Right ventricle myocardium superior (tissue), 1 donor: ENCODE results near the gene SKI. TPM values are rescaled to one million over a fixed set of nuclear protein-coding genes. Genes with fewer than 3 reads are reported as not detected.

ENCODE experiments used
- ATAC-seq: fragments of 200-7000 bp; cut with Tn5 transposase; one replicate; pipeline ENCODE4 v1.9.1; 2020; ENCODE audit warnings: mild to moderate bottlenecking; ENCODE audit not compliant: poor library complexity
- DNase-seq: peaks from one replicate; pipeline ENCODE4 v3.0.0-alpha.2; 2020
- intact Hi-C: fragments of 100-400 bp; cut with DNase I; formaldehyde crosslinking; loops from one replicate; pipeline ENCODE4 v1.11.2; 2022
- total RNA-seq: library from RNA; stranded (reverse); fragmentation: NEBNext Ultra II Directional; extraction: Animal tissue kit (Norgen Biotek cat#: 25700); gene quantifications from one replicate; pipeline ENCODE4 v1.2.1, GENCODE V29; 2021
- donor health status: DM: no; HTN: yes; CAD: no; lungs with severe emphysema.

SKI gene
- total RNA-seq, 1 donor from 2014 or later: 35.1 TPM

DNA sequence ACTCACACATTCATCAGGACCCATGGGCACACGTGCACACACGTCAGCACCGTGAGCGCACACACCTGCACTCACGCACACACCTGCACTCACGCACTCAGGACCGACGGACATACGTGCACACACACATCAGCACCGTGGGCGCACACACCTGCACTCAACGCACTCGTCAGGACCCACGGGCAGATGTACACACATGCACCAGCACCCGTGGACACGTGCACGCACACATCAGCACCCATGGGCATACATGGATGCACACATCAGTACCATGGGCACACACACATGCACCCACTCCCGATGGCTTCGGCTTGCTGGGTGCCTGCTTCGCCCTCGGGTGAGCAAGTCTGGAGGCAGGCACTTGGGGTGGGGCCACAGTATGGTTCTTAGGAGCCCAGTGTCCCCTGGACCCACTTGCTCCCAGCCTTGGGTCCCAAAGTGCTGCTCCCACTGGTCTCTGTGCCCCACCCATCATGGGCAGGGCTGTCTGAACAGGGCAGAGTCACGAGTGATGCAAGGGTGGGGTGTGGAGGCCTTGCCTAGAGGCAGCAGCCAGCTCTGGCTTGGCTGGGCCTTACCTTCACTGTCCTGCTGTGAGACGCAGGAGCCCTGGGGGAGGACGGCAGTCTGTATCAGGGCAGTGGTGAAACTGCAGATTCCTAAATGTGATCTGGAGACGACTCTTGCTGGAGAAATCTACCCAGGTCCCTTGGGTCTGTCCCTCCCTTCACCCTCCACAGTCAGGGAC is 49.8 kb downstream of the SKI start:
- intact Hi-C loops: no loop called here
- DNase-seq: peak; percentile 60
- ATAC-seq: peak; percentile 24

DNA sequence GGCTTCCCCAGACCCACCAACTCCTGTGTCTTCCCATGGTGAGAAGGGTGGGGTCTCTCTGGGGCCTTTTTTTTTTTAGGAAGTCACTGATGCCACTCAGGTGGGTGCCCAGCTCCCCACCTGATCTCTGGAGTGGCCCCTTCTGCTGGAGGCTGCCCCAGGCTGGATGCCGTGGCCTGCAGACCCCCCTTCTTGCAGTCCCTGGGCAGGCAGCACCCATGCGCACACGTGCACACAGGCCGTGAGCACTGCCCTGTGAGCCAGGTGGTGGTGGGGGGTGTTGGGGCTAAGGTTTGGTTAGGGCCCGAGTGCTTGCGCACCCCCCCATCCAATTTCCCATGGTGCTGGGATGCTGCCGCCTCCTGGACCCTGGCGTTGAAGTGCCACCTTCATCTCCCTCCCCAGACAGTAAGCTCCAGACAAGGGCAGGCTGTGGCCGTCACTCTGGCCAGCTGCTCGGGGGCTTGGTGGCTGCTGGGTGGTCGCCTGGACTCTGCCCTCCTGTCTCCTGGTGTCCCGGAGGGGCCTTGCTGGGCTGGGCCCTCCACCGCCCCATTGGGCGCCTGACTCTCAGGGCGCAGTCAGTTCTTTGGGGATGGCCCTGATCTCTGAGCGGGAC is 50.6 kb downstream of the SKI start:
- ATAC-seq (no peak), DNase-seq (no peak)
- intact Hi-C loops: no loop called here

DNA sequence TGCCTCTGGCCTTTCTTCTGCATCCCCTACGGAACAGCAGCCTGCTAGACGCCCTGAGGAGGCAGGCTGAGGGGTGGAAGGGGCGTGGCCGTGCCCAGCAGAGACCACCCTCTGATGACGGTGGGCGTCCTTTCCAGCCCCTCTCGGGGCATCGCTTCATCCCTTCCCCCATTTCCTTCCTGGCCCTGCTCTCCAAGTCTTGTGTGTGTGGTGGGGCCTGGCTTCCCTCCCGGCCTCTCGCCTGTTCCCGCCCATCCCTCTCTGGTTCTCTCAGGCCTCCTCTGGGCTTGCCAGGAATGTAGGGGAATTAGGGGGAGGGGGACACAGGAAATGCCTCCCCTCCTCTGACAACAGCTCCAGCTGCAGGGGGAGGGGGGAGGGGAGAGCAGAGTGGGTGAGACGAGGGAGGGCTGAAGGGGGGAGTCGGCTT is 51.1 kb downstream of the SKI start:
- intact Hi-C loops: no loop called here
- DNase-seq: peak; percentile 80
- peak; percentile 45 for ATAC-seq

DNA sequence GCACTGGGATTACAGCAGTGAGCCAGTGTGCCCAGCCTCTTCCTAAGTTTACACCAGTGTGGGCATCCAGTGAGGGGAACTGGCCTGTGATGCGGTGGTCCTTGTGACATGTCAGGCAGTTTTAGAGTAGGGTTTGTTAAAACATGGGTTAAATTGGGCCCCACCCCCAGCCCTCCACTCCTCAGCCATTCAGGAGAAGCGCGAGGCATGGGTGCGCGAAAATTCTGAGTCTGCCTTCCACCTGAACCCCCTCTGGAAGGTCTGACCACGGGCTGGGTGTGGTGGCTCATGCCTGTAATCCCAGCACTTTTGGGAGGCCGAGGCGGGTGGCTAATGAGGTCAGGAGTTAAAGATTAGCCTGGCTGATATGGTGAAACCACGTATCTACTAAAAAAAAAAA is 51.7 kb downstream of the SKI start:
- ATAC-seq (no peak), DNase-seq (peak; percentile 27)
- intact Hi-C loops: no loop called here

DNA sequence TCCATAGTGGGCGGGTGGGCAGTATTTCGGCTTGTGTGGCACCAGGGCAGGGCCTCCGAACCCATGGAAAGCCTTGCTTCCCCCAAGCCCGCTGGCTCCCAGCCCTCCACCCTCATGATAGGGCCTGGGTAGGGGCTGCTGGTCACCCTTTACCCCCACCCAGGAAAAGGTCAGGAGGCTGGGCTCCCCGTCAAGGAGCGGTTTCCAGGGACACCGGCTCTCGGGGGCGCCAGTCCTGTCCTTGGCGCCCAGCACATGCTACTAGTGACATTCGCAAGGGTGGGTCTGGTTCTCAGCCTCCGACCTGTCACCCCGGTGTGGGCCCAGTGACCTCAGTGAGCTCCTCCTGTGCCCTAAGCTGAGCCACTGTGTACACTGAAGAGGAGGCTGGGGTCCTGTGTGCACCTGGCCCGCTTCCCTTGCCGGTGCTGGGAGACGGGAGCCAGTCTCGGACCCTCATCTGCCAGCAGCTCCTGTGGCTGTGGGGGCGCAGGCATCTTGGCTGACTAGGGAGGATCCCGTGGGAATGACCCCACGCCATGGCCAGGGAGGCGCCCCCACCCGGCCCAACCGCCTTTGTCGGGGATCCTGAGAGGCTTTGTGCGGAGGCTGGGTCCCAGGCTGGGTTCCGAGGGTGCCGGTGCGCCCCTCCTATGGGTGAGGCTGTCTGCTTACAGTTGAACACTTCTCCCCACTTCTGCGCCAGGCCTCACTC is 54.6 kb downstream of the SKI start:
- intact Hi-C loops: no loop called here
- DNase-seq: peak; percentile 34
- no peak for ATAC-seq

DNA sequence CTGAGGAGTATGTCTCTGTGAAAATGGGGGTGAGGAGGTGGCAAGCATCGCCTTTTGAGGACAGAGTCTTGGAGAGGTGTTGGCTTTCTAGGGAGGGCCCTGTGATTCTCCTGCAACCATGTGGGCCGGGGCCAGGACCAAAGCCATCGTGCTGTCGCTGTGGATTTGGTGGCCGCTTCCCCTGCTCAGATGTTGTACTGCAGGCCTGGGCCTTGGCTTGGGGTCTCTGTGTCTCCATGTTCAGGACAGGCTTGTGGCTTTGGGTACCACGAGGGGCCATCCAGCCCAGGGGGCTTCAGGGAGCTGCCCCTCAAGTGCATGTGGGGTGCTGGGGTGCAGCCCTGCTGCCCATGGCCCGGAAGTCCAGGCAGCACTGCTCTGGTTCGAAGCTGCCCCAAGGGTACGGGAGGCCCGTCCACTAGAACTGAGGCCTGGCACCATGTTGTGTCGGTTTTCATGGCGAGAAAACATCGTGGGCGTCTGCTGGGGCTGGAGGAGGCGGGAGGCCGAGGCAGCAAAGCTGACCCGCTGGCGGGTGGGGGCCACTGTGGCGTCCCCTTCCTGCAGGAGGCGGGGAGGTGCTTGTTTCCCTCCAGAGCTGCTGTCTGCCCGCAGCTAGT is 55.4 kb downstream of the SKI start:
- DNase-seq (peak; percentile 36), ATAC-seq (no peak)
- intact Hi-C loops: no loop called here

DNA sequence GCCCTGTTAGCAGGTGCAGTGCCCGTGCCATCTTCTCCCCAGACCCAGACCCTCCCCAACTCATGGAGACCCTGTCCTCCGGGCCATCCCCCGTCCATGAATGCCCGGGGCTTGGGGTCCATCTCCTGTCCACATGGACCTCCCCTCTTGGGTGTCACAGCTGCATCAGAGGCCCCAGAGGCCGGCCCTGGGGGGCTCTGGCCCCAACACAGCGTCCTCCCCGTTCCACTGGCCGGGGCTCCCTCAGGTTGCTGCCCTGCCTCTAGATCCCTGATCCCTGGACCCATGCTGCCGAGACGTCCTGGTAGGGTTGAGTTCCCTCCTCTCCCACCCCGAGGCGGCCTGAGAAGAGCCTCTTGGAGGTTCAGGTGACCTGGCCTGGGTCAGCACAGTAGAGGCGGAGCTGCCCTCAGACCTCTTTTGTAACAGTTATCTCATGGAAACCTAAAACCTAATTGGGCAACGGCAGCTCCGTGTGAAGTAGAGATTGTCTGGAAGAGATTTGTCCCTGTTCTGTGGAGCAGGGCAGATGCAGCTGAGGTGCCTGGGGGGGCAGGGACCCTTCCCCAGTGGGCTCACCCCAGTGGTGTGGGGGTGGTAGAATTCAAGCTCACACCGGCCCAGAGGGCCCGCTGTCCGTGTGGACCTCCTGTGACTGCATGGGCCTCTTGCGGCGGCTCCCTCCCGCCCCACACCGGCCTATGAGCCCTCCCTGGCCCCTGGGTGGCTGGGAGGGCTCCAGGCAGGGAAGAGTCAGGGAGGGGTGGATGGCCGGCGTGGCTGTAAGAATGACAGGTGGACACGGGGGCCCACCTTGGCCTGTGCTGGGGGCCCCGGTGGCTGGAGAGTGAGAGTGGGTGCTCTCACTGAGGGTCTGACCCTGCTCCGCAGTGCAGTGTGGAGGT is 56.1 kb downstream of the SKI start:
- DNase-seq: peak; percentile 28
- peak; percentile 19 for ATAC-seq
- intact Hi-C loops: no loop called here

DNA sequence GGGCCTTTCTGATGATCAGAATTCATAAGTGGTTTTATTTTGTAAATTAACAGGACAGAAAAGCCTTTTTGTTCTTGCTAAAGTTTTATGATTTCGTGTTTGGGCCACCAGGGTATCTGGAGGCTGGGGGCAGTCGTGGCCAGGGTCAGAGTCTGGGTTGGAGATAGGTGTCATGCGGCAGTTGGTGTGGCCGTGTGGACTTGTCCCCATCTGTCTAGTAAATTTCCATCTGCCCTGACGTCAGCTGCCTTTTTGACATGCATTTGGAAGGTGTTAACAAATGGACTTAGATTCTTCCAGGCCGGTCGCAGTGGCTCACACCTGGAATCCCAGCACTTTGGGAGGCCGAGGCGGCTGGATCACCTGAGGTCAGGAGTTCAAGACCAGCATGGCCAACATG is 56.8 kb downstream of the SKI start:
- peak; percentile 26 for DNase-seq
- no peak for ATAC-seq

DNA sequence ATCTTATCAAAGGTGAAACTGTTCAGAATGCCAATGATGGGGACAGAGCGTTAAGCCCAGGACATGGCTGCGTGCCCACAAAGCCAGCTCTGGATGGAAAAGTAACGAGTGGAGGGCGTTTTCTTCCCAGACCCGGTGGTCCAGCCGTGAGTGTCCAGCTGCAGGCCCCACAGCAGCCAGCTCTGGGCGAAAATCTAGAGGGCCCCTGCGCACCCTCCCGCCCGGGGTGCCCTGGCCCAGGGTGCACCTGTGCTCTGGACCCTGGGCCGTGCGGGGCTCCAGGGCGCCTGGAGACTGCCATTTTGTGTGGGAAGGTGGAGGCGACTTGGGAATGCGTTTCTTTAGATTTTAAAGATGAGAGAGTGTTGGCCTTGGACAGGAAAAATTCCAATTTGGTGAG is 58.8 kb downstream of the SKI start:
- ATAC-seq: no peak
- intact Hi-C loops: no loop called here
- DNase-seq: no peak

More for the DNA sequence above, 56.8 kb downstream of the SKI start:
- intact Hi-C loops: no loop called here

DNA sequence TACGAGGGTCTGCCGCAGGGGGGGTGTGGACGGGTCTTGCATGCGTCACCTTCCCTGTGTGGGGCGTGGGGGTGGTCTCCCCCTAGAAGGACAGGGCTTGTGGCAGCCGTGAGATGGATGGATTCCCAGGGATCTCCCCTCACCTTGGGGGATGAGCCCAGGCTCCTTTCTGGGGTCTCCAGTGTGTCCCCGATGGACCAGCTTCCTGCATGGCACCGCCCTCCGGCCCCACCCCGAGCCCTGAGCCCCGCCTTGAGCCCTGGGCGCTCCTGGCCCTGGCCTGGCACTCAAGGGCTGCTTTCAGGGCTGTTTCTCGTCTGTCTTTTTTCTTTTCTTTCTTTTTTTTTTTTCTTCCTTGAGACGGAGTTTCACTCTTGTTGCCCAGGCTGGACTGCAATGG is 59.5 kb downstream of the SKI start:
- DNase-seq: no peak
- no peak for ATAC-seq
- intact Hi-C loops: no loop called here

DNA sequence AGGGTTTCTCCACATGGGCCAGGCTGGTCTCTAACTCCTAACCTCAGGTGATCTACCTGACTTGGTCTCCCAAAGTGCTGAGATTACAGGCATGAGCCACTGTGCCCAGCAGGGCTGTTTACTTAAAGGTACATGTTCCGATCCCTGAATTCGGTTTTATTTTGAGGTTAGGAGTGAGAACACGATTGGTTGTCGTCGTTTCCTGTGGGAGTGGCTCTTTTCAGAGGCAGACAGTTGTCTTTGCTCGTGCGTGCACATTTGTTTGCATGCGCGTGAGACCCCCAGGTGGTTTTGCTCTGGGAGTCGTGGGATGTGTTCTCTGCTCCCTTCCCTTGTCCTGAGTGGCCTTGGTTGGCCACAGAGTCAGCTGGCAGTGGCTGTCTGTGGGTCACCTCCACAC is 60.2 kb downstream of the SKI start:
- intact Hi-C loops: no loop called here
- ATAC-seq: no peak
- DNase-seq: no peak

DNA sequence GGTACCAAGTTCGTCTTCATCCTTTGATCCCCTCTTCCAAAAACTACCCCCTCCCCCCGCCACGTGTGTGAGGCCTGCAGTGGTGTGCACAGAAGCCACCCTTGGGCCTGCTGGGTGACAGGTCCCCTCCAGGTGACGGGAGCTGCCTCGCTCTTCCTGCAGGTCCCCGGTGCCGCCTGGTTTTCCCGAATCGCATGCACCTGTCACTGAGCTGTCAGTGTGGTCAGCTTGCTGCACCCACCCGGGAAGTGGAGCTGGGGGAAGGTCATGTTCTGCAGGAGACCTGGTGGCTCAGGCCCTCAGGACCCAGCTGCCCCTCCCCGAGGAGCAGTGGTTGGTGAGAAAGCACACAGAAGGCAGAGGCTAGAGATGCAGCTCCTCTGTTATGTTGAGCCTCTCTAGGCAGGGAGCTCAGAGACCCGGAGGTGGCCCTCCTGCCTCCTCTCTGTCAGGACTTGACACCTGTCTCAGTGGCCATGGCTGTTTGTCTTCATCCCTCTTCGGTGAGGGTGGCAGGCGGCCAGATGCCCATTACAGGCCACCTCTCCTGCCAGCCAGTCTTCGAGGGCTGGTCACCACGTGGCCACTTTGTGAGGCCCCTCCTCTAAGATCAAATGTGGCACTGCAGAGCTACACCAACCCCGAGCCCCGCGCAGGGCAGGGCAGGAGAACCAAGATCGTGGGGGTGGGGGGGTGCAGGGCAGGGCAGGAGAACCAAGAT is 60.9 kb downstream of the SKI start:
- intact Hi-C loops: no loop called here
- ATAC-seq: no peak
- no peak for DNase-seq

DNA sequence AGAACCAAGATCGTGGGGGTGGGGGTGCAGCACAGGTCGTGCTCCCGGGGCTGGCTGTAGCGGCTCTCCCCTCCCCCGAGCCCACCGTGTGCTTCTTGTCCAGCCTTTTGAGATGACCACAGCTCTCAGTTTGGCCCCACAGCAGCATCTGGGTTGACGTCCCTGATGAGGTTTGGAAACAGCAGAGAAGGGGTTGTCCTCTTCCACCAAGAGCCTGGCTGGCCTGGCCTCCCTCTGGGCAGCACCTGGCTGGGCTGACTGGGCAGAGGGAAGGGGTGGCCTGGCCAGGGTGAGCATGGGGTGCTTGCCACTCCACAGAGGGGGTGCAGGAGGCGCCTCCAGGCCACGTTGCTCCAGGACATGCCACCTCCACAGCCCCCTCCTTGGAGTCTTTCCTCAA is 61.5 kb downstream of the SKI start:
- DNase-seq (no peak), ATAC-seq (no peak)
- intact Hi-C loops: no loop called here

DNA sequence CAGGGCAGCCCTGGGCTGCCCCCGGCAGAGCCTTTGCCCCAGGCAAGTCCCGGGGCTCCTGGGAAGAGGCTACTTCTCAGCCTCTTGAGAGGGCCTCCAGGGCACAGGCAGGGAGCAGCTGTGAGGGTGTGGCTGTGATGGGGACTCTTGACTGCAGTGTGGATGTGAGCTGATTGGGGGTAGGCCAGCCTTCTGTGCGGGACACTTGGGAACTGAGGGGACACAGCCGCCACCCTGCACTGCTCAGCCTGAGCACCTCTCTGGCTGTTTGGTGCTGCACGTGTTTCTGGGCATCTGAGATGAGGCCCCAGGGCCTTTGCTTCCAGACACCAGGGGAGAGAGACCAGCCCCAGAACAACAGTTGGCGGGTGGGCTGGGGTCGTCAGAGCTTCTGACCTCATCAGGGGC is 62.1 kb downstream of the SKI start:
- intact Hi-C loops: no loop called here
- peak; percentile 13 for ATAC-seq

DNA sequence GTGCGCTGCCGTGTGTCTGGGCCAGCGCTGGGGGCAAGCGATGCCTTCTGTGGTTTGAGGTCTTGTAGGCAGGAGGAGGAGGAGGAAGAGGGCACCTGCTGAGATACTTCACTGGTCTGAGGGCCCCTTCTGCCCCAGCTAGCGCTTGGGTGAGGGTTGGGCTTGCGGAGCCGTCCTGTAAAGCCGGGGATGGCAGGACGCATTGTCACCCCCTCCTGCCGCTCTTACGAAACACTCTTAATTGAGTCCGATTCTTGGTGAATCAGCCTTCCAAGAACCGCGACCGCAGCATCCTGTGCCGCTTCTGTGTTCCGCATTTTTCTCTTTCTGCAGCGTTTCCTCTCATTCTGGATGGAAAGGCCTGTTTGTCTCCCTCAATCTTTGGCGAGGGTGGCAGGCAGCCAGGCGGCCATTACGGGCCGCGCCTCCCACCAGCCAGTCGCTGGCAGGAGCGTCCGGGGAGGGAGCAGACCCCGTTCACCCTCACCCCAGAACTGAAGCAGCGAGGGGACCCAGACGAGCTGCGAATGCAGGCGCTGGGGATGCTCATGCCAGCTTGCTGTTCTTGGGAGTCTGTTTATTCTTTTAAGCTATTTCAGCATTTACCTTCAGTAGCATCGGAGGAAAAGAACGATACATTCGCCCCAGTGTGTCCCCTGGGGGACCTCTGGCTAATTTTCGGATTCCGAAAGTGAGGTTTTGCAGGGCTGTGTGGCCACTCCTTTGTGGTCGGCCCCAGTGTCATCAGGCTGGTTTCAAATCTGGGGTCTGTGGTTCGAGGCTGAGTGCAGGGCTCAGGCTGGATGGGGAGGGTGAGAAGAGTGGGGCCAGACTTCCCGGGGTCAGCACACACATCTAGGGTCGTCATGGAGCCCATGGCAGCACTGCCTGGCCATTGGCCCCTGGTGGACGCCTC is 62.7 kb downstream of the SKI start:
- intact Hi-C loops: no loop called here
- ATAC-seq (peak; percentile 77), DNase-seq (peak; percentile 91)

More for the DNA sequence above, 62.1 kb downstream of the SKI start:
- DNase-seq: no peak

DNA sequence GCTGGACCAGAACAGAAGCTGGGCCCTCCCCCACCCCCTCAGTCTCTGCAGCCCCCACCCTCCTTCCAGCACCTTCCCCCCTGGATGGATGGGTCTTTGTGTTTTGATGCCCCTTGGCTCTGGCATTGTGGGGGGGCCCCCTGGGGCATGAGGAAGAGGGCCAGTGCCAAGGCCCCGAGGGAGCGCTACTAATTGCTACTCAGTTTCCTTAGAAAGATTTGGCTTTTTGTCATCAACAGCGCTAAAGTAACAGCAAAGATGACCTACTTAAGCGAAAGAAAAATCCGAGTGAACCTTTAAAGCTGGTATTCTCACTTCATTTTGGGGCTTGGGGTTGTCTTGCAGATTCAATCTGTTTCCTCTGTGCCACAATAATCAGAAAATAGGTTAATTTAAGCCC is 63.5 kb downstream of the SKI start:
- no peak for DNase-seq
- ATAC-seq: no peak
- intact Hi-C loops: no loop called here
